Measurements from ENCODE around the gene URGCP. TPM values are rescaled to one million over a fixed set of nuclear protein-coding genes. Genes with fewer than 3 reads are reported as not detected.

Gene URGCP
- polyA plus RNA-seq, 1 of the 3 experiments (the other 2 are of a cell fraction) = 22.9 TPM

GRCh38 chr7:43869867-43870240 is 36.5 kb downstream of the URGCP start (continued):
- TF ChIP-seq EP300 (IDR thresholded peaks at IDR 0.05; ENCODE audit: borderline replicate concordance in 1 of 2, low read depth in 1 of 2, low read length in 1 of 2) = peak in 1 of 2 experiments; percentile 15; a peak in 2 of 4 replicates
- 0 out of 2 replicates have a peak, but pooled peaks have one; percentile 35 for TF ChIP-seq NFIC (IDR thresholded peaks at IDR 0.05; ENCODE audit: borderline replicate concordance)
- TF ChIP-seq PBX3 (IDR thresholded peaks at IDR 0.05) = no peak
- TF ChIP-seq, protein P1, sequence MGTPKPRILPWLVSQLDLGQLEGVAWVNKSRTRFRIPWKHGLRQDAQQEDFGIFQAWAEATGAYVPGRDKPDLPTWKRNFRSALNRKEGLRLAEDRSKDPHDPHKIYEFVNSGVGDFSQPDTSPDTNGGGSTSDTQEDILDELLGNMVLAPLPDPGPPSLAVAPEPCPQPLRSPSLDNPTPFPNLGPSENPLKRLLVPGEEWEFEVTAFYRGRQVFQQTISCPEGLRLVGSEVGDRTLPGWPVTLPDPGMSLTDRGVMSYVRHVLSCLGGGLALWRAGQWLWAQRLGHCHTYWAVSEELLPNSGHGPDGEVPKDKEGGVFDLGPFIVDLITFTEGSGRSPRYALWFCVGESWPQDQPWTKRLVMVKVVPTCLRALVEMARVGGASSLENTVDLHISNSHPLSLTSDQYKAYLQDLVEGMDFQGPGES (IDR thresholded peaks at IDR 0.05; ENCODE audit: low read depth, low read length) = no peak
- no peak for TF ChIP-seq NRF1 (IDR thresholded peaks at IDR 0.05; ENCODE audit: low read depth, low read length)

- H3K9me2 ChIP-seq = no peaks in the 10 kb centered on the region
- DNase-seq = peak; percentile 100
- H3K79me2 ChIP-seq (ENCODE audit: insufficient read depth) = peaks cover 13% of the 10 kb centered on the region
- no peaks in the 10 kb centered on the region for H3K27me3 ChIP-seq (ENCODE audit: insufficient read depth)
- peaks cover 14 to 26% of the 10 kb centered on the region in 2 experiments for H3K4me1 ChIP-seq (ENCODE audit: control insufficient read depth in 1 of 2, insufficient read depth in 2 of 2, low read depth in 1 of 2, low read length in 1 of 2)
- peak within 1 kb of the TSS; percentile 97 for H2AFZ ChIP-seq (ENCODE audit: low read depth)
- POLR2A ChIA-PET = interaction anchor here (0.5 to 0.9 kb wide), 9 partner anchors 10 to 175 kb away, joined by 3 to 5 read pairs (median 4); partner anchors contain the start of gene DBNL
- H3K4me3 ChIP-seq (ENCODE audit: low read depth in 2 of 2, low read length in 1 of 2) = peak within 1 kb of the TSS; percentile 86 to 91
- H4K20me1 ChIP-seq (ENCODE audit: insufficient read depth) = no peaks in the 10 kb centered on the region
- H3K4me2 ChIP-seq = peak within 1 kb of the TSS; percentile 89
- H3K9me3 ChIP-seq = no peaks in the 10 kb centered on the region
- peak within 1 kb of the TSS; percentile 91 to 93 for H3K27ac ChIP-seq (ENCODE audit: low read depth in 2 of 2, low read length in 1 of 2)
- peaks cover 19 to 24% of the 10 kb centered on the region in 2 experiments for H3K36me3 ChIP-seq (replicated peaks in 1 of 2; ENCODE audit: control insufficient read depth in 1 of 2, insufficient read depth in 2 of 2, low read length in 1 of 2)
- CTCF ChIA-PET = interaction anchor here (0.7 to 3.3 kb wide), 6 partner anchors 10 to 85 kb away, joined by 3 to 17 read pairs (median 4); no protein-coding TSS in a partner anchor
- peaks cover 9% of the 10 kb centered on the region for H3F3A ChIP-seq (replicated peaks; ENCODE audit: insufficient read depth)
- WGBS (ENCODE audit: low lambda C conversion rate) = 2% methylated on average over 46 of the region's 81 CpGs
- H3K9ac ChIP-seq = peak within 1 kb of the TSS; percentile 80
- 0 out of 2 replicates have a peak, but pooled peaks have one; percentile 39 for TF ChIP-seq ELF1 (IDR thresholded peaks at IDR 0.05)
- TF ChIP-seq PBX3 (IDR thresholded peaks at IDR 0.05) = 0 out of 2 replicates have a peak, but pooled peaks have one; percentile 2
- peak; percentile 82; the same call in 1 of the 2 replicates for TF ChIP-seq SIN3A (IDR thresholded peaks at IDR 0.05; ENCODE audit: borderline replicate concordance, low read depth, low read length)
- TF ChIP-seq SMC3 (IDR thresholded peaks at IDR 0.05; ENCODE audit: low read depth, low read length) = peak; percentile 3; the same call in 1 of the 2 replicates
- peak; percentile 100 for TF ChIP-seq TAF1 (IDR thresholded peaks at IDR 0.05; ENCODE audit: borderline replicate concordance, low read depth, low read length)
- peak; percentile 98 for TF ChIP-seq YY1 (IDR thresholded peaks at IDR 0.05; ENCODE audit: low read depth)
- no peak for TF ChIP-seq NFIC (IDR thresholded peaks at IDR 0.05; ENCODE audit: borderline replicate concordance)
- TF ChIP-seq, protein P1 (IDR thresholded peaks at IDR 0.05; ENCODE audit: low read depth, low read length) = peak; percentile 20; the same call in 1 of the 2 replicates
- no peak for TF ChIP-seq FOSL2 (IDR thresholded peaks at IDR 0.05; ENCODE audit: borderline replicate concordance, low read depth)
- no peak for TF ChIP-seq RFX5 (IDR thresholded peaks at IDR 0.05; ENCODE audit: low read length)
- TF ChIP-seq CHD2 (IDR thresholded peaks at IDR 0.05; ENCODE audit: low read length, partially characterized antibody) = peak; percentile 88
- 0 out of 2 replicates have a peak, but pooled peaks have one; percentile 46 for TF ChIP-seq FOXJ3 (CRISPR knock-in tag; IDR thresholded peaks at IDR 0.05)
- no peak for TF ChIP-seq FOXM1 (IDR thresholded peaks at IDR 0.05; ENCODE audit: low read depth)
- TF ChIP-seq TCF12 (IDR thresholded peaks at IDR 0.05) = 0 out of 2 replicates have a peak, but pooled peaks have one; percentile 1
- TF ChIP-seq MXI1 (IDR thresholded peaks at IDR 0.05; ENCODE audit: low read depth, low read length) = peak; percentile 68
- TF ChIP-seq CTCF (IDR thresholded peaks at IDR 0.05) = no peak
- peak; percentile 98 for TF ChIP-seq POLR2AphosphoS5 (IDR thresholded peaks at IDR 0.05; ENCODE audit: low read depth, low read length)
- no peak for TF ChIP-seq GABPA (IDR thresholded peaks at IDR 0.05; ENCODE audit: low read depth)
Observed at GRCh38 chr7:43869006-43869866, 37.2 kb downstream of the URGCP start, which contains the start of gene MRPS24. MRPS24 (minus strand) TSS chr7:43869517; CDS start chr7:43869495, 22 bp downstream.

Measured in SK-N-SH (cell line).